IPS-20b (cell line): Measurements from ENCODE around the gene DUOX2.

ENCODE experiments used
- H3K27ac ChIP-seq: one replicate; pipeline ENCODE4 v1.5.1; 2013; ENCODE audit warnings: low read length
- H3K27me3 ChIP-seq: 2 replicates; pipeline ENCODE4 v1.6.1; 2013; ENCODE audit warnings: mild to moderate bottlenecking, low read length, inconsistent platforms; ENCODE audit not compliant: insufficient read depth
- H3K36me3 ChIP-seq: 2 replicates; pipeline ENCODE4 v1.6.1; 2013; ENCODE audit warnings: low read depth, mild to moderate bottlenecking, inconsistent platforms, low read length, moderate library complexity; ENCODE audit not compliant: insufficient read depth
- H3K4me1 ChIP-seq: 2 replicates; pipeline ENCODE4 v1.6.1; 2013; ENCODE audit warnings: mild to moderate bottlenecking, control low read depth, inconsistent platforms, low read length, moderate library complexity; ENCODE audit not compliant: insufficient read depth
- H3K4me3 ChIP-seq: 2 replicates; pipeline ENCODE4 v1.5.1; 2013; ENCODE audit warnings: mild to moderate bottlenecking, low read length, inconsistent platforms
- H3K9ac ChIP-seq: 2 replicates; pipeline ENCODE4 v1.6.1; 2013; ENCODE audit warnings: low read depth, mild to moderate bottlenecking, inconsistent platforms, low read length, moderate library complexity
- H3K9me3 ChIP-seq: 2 replicates; pipeline ENCODE4 v1.6.1; 2013; ENCODE audit warnings: mild to moderate bottlenecking, low read depth, low read length, inconsistent platforms; ENCODE audit not compliant: insufficient read depth

Gene DUOX2

GRCh38 chr15:45114076-45114750 lies at the start of gene DUOX2, which contains the start of gene DUOXA2:
Gene DUOX2 (minus strand): TSS chr15:45114172. CDS start chr15:45113411, 761 bp downstream.
Gene DUOXA2 (plus strand): TSS chr15:45114326. CDS start chr15:45114606, 280 bp downstream.
- no peaks in the 10 kb centered on the region; the same call in 1 of the 2 replicates for H3K4me1 ChIP-seq
- H3K4me3 ChIP-seq = peak within 1 kb of the TSS; percentile 50; the same call in 1 of the 2 replicates
- H3K27ac ChIP-seq = no peak within 1 kb of the TSS
- no peaks in the 10 kb centered on the region for H3K36me3 ChIP-seq
- H3K27me3 ChIP-seq = peaks cover 99% of the 10 kb centered on the region
- no peak within 1 kb of the TSS for H3K9ac ChIP-seq
- H3K9me3 ChIP-seq = peaks cover 11% of the 10 kb centered on the region; the same call in 1 of the 2 replicates

- Histone ChIP-seq H3K27ac (no peak overlapping the region), H3K36me3 (no peaks in the 10 kb centered on the region), H3K9me3 (no peaks in the 10 kb centered on the region), H3K4me3 (no peak overlapping the region), H3K4me1 (peaks cover 7% of the 10 kb centered on the region), H3K27me3 (no peaks in the 10 kb centered on the region), H3K9ac (no peak overlapping the region)
Measured at GRCh38 chr15:45163508-45163856, 49.5 kb upstream of the DUOX2 start.

- no peaks in the 10 kb centered on the region for H3K36me3 ChIP-seq
- H3K9ac ChIP-seq = no peak overlapping the region
- no peak overlapping the region for H3K4me3 ChIP-seq
- H3K27ac ChIP-seq = no peak overlapping the region
- H3K9me3 ChIP-seq = no peaks in the 10 kb centered on the region
- peaks cover 9% of the 10 kb centered on the region for H3K4me1 ChIP-seq
- no peaks in the 10 kb centered on the region for H3K27me3 ChIP-seq
Measured at GRCh38 chr15:45162771-45163507, 49.0 kb upstream of the DUOX2 start.

GRCh38 chr15:45161666-45162065 lies 47.7 kb upstream of the DUOX2 start:
- H3K9ac ChIP-seq = no peak overlapping the region
- no peak overlapping the region for H3K4me3 ChIP-seq
- no peaks in the 10 kb centered on the region for H3K9me3 ChIP-seq
- H3K36me3 ChIP-seq = no peaks in the 10 kb centered on the region
- peaks cover 3% of the 10 kb centered on the region; the same call in 1 of the 2 replicates for H3K27me3 ChIP-seq
- no peak overlapping the region for H3K27ac ChIP-seq
- peaks cover 8% of the 10 kb centered on the region for H3K4me1 ChIP-seq

- no peak overlapping the region for H3K9ac ChIP-seq
- no peak overlapping the region for H3K27ac ChIP-seq
- H3K27me3 ChIP-seq = peaks cover 3% of the 10 kb centered on the region; the same call in 1 of the 2 replicates
- no peaks in the 10 kb centered on the region for H3K9me3 ChIP-seq
- H3K36me3 ChIP-seq = no peaks in the 10 kb centered on the region
- H3K4me1 ChIP-seq = peaks cover 8% of the 10 kb centered on the region
- 0 out of 2 replicates have a peak overlapping the region, but pooled peaks have one; percentile 16 for H3K4me3 ChIP-seq
Measured at GRCh38 chr15:45157974-45158373, 44.0 kb upstream of the DUOX2 start.

- H3K9me3 ChIP-seq = no peaks in the 10 kb centered on the region
- H3K36me3 ChIP-seq = no peaks in the 10 kb centered on the region
- no peak overlapping the region for H3K9ac ChIP-seq
- H3K27me3 ChIP-seq = peaks cover 3% of the 10 kb centered on the region; the same call in 1 of the 2 replicates
- no peak overlapping the region for H3K27ac ChIP-seq
- H3K4me3 ChIP-seq = no peak overlapping the region
- H3K4me1 ChIP-seq = peaks cover 8% of the 10 kb centered on the region
Measured at GRCh38 chr15:45156744-45157455, 42.9 kb upstream of the DUOX2 start.

- H3K36me3 ChIP-seq = no peaks in the 10 kb centered on the region
- H3K9ac ChIP-seq = no peak overlapping the region
- peaks cover 10% of the 10 kb centered on the region for H3K27me3 ChIP-seq
- no peaks in the 10 kb centered on the region for H3K9me3 ChIP-seq
- peaks cover 8% of the 10 kb centered on the region for H3K4me1 ChIP-seq
- H3K27ac ChIP-seq = no peak overlapping the region
- no peak overlapping the region for H3K4me3 ChIP-seq
Measured at GRCh38 chr15:45155739-45156138, 41.8 kb upstream of the DUOX2 start.

- peaks cover 10% of the 10 kb centered on the region for H3K27me3 ChIP-seq
- no peaks in the 10 kb centered on the region for H3K36me3 ChIP-seq
- 0 out of 2 replicates have a peak, but pooled peaks cover 3% of the 10 kb centered on the region for H3K4me1 ChIP-seq
- H3K9me3 ChIP-seq = no peaks in the 10 kb centered on the region
- H3K4me3 ChIP-seq = no peak overlapping the region
- no peak overlapping the region for H3K27ac ChIP-seq
- H3K9ac ChIP-seq = no peak overlapping the region
Measured at GRCh38 chr15:45151998-45152828, 38.2 kb upstream of the DUOX2 start.

GRCh38 chr15:45150997-45151396 lies 37.0 kb upstream of the DUOX2 start:
- Histone ChIP-seq H3K27me3 (peaks cover 8% of the 10 kb centered on the region), H3K4me1 (no peaks in the 10 kb centered on the region), H3K27ac (no peak overlapping the region), H3K4me3 (no peak overlapping the region), H3K9ac (no peak overlapping the region), H3K9me3 (no peaks in the 10 kb centered on the region), H3K36me3 (no peaks in the 10 kb centered on the region)

GRCh38 chr15:45150481-45150880 lies 36.5 kb upstream of the DUOX2 start:
- Histone ChIP-seq H3K4me3 (no peak overlapping the region), H3K27me3 (peaks cover 11% of the 10 kb centered on the region), H3K9ac (no peak overlapping the region), H3K27ac (no peak overlapping the region), H3K36me3 (no peaks in the 10 kb centered on the region), H3K4me1 (no peaks in the 10 kb centered on the region), H3K9me3 (no peaks in the 10 kb centered on the region)

GRCh38 chr15:45149060-45149459 lies 35.1 kb upstream of the DUOX2 start:
- Histone ChIP-seq H3K4me3 (no peak overlapping the region), H3K27me3 (peaks cover 17% of the 10 kb centered on the region), H3K4me1 (no peaks in the 10 kb centered on the region), H3K36me3 (no peaks in the 10 kb centered on the region), H3K9ac (no peak overlapping the region), H3K9me3 (no peaks in the 10 kb centered on the region), H3K27ac (no peak overlapping the region)
